ENCODE results near the gene TSPAN5.
"Not testable (repeated sequence)": the region's sequence is repeated elsewhere in the genome, so short reads cannot be mapped to it uniquely, and the experiment has no call there.

Gene TSPAN5

DNA sequence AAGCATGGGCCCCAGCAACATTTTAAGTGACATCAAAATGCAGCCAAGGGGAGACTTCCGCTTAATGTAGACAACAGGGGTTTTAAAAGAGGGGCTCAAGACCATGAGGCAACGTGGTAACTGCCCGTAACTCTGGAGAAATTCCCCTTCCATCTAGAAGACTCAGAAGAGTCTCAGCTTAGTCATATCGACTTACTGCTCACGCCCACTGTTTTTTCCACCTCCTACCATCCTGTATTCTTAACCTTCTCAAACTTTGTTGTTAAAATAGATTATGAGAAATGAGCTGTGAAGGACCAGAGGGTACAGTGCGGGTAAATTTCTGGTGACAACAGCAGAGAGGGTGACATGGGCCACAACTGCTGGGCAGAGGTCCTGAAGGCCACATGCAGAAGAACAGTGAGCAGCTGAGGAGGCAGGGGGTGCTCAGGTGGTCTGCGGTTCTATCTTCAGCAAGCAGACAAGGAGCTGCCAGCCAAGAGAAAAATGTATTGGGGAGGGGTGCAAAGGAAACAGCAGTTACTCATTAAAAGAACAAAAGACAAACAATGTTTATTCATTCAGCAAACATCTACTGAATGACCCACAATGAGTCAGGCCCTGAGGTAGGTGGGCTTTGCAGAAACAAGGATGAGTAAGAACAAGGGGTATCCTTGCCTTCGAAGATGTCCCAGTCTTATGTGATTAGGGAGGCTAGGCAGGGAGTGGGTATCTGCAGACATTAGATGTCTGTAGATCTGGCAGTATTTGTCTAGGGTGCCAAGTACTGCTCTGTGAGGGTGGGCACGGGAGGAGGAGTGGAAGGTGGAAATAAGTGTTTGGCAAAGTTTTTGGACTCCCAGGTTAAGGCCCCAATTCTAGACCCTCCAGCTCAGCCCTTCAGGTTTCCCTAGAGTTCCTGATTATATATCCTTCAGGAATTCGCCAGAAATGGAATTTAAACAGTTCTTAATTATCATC, 175.3 kb downstream of the TSPAN5 start:
- DNase-seq = peak; percentile 67

DNA sequence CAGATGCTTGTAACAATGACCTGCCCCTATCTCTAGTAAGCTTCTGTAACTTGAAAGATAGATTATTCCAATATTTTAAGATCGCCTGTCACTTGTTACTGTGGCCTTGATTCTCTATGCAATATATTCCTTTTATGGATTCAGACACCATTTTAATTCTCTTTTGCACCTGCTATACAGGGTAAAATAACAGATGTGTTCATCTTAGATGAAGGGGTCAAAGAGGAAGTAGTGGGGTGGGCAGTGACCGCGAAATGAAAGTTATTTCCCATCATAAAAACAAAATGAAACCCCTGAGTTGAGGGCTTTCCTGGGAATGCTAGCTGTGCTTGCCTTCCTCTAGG, 175.9 kb downstream of the TSPAN5 start:
- DNase-seq = no peak

- DNase-seq = no peak
Observed at GRCh38 chr4:98481167-98481566, 177.2 kb downstream of the TSPAN5 start.

DNA sequence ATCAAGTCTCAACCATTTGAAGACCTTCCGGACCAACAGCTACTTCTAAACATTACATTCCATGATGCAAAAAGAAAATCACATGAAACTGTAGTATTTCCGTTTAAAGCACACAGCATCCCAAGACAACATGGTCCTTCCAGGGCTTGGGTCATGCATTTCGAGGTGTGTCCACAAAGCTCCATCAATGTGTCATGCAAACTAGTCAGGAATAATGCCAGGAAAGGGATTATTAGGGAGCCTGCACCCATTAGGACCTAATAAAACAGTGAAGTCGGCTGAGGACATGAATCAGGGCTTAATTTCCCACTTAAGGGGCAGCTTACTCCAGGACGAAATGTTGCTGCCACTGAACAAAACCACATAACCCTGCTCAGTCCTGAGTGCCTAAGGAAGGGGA, 177.9 kb downstream of the TSPAN5 start:
- DNase-seq = no peak

DNA sequence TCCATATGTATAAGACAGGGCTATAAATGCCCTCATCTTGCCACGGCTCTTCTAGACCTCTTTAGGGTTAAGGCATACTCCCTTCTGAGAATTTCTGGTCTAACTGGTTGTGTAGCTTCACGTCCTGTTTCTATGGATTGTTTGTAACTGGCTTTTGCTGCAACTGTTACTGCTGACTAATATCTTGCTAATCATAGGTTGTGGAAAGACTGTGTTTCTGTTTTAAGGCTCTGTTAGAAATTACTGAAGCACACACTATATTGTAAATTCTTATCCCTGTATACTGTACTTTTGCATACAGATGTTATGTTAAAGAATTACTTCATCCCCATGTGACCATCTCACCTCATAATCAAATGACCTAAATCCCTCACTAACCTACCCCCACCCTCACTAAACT, 178.8 kb downstream of the TSPAN5 start:
- DNase-seq = not testable (repeated sequence)

DNA sequence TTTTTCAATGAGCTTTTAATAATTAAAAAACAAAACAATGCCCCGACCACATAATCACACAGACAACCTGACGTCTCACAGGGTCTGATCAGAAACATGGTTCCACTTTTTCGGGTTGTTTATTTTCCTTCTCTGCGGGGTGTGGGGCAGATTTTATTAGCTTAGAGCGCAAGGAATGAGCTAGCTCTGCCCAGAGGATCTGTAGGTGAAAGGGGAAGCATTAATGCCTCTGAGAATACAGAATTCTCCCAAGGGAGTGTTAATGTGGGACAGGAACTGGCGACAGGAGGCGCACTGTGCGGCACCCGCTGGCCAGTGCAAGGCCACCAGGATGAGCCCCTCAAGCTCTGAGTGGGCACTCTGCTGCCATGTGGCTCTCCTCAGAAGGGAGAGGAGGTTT, 181.5 kb downstream of the TSPAN5 start:
- DNase-seq = no peak

GRCh38 chr4:98474408-98474844, 184.0 kb downstream of the TSPAN5 start:
- peak; percentile 80 for DNase-seq

DNA sequence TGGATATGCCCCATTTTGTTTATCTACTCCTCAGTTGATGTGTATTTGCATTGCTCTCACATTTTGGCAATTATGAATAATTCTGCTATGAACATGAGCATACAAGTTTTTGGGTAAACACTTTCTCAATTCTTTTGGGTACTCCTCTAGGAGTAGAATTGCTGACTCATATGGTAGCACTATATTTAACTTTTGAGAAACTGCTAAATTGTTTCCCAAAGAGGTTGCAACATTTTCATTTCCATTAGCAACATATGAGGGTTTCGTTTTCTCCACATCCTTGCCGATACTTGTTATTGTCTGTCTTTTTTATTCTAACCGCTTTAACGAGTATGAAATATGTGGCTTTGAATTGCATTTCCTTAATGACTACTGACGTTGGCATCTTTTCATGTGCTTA, 185.4 kb downstream of the TSPAN5 start:
- no peak for DNase-seq

- no peak for DNase-seq
Observed at GRCh38 chr4:98470831-98471230, 187.6 kb downstream of the TSPAN5 start.

DNA sequence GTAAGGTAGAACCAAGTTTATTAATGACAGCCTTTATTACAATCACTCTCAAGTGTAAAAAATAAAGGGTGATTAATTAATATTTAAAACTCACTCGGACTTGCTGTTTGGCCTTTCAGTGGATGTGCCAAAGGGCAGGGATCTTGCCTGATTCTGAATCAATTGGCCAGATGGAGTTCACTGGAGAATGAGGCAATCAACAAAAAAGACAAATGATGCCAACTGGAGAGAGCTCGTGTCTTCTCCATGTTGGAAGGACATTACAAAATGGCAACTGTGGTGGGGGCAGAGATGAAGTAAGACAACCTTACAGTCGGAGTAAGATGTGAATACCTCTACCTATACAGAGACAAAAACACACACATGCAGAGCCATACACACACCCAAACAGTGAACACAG, 188.0 kb downstream of the TSPAN5 start:
- DNase-seq = no peak

DNA sequence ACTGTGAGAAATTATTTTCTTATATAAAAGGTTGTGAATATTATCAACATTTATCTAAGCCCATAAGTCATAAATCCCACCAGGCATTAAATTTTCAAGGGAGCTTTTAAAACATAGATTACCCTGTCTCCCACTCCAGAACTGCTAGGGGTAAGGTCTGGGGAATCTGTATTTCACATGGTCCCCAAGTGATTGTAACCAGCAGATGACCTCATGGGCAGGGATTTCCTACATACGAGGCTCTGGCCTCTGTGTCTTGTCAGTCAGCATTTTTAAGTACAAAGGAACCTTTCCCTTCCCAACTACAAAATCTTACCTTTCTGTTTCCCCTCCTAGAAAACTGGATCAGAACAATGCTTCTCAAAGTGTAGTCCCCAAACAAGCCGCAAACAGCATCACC, 188.6 kb downstream of the TSPAN5 start:
- DNase-seq = no peak

DNA sequence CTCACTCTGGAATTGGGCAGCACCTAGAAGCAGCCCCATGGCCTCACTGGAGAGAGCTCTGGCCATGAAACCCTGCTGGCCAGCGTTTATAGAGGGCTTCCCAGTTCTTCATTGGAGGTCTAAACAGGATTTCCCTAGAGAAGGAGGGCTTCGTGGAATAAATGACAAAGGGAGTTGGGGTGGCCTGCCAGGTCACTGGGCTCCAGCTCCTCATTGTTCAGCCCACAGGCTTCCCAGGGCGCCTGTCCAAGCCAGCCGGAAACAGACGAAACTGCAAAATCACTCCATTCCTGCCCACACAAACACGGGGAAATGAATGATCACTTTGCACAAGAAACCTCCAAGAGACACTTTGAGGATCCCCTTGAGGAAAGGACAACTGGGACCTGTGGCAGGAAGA, 189.7 kb downstream of the TSPAN5 start:
- DNase-seq = no peak

DNA sequence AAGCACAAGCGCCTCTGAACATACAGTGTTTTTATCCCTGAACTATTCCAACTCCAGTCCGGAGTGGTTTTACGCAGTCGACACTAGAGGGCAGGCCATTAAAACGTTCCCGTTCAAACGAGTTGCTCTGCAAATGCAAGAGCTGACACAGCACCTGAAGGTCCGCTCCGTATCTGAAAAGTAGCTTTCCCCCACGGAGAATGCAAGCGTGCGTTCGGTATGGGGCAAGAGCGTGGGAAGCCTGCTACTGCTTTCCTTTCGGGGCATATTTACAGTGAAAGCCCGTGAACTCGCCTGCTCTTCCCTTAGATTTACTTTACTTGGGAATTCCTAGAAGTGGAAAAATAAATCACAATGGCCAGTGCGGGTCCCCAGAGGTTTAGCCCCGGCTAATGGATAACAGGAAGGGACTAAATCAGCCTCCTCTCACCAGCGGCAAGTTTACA, 190.8 kb downstream of the TSPAN5 start:
- peak; percentile 88 for DNase-seq

DNA sequence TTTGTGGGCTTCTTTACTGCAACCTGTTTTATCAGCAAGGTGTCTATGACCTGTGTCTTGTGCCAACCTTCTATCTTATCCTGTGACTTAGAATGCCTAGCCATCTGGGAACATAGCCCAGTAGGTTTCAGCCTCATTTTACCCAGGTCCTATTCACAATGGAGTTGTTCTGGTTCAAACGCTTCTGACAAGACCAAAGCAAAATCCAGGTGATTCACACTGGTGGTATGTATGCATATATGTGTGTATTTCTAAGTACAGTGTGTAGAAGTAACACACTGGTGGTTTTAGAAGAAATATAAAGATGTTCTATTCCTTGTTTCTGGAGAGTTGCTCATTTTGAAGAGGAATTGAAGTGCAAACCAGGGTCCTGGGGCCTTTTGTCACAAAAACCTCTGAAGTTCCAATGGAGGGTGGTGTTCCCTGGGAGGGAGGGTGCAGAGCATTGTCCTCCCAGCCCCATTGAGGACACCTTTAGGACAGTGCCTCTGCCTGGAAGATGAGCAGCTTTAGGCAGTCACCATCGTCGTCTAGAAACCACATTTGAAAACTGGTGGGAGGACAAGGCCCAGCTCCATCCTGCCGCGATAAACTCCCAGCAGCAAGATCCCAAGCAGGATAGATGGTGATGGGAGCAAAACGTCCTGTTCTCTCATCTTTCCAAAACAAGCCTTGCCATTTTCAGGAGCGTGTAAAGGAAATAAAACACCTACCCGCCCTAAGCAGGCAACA, 191.4 kb downstream of the TSPAN5 start:
- no peak for DNase-seq

GRCh38 chr4:98462487-98462886, 195.9 kb downstream of the TSPAN5 start:
- DNase-seq = no peak

GRCh38 chr4:98461121-98461865, 197.1 kb downstream of the TSPAN5 start:
- peak; percentile 39 for DNase-seq

- not testable (repeated sequence) for DNase-seq
Observed at GRCh38 chr4:98457422-98457821, 201.0 kb downstream of the TSPAN5 start.

- no peak for DNase-seq
Observed at GRCh38 chr4:98452091-98452490, 206.3 kb downstream of the TSPAN5 start.

DNA sequence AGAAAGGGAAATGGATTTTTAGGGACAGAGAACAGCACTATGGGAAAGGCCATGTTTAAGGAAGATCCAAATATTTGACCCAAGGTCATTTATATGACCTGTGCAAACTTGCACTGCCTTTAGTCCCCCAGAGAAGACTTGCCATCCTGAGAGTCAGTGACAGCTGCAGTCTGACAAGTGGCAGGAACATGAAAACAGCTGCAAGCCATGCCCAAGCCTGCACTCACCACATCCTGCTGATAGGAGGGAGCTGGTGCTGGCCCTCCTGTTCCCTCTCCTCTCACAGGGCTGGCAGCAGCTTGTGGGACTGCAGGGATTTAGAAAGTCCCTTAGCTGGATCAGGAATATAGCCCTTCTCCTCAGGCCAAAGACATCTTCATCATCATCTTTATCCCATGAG, 209.5 kb downstream of the TSPAN5 start:
- DNase-seq = no peak

DNA sequence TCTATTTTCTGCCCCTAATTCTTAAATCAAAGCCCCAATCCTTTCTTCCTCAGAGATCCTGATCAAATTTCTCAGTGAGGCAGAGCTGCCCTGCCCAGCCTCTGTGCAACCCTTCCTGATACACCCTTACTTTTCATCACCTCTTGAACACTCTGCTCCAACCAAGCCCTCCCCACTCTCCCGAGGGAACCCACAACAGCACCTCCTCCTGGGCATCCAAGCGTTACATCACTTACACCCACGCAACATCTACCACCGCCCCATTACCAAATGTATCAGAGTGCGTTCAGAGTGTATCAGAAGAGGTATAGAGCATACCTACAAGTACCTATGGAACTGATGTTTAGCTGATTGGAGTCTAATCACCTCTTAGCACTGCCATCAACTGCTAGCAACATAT, 210.8 kb downstream of the TSPAN5 start:
- no peak for DNase-seq

GRCh38 chr4:98446499-98447375, 211.7 kb downstream of the TSPAN5 start:
- DNase-seq = peak; percentile 27

DNA sequence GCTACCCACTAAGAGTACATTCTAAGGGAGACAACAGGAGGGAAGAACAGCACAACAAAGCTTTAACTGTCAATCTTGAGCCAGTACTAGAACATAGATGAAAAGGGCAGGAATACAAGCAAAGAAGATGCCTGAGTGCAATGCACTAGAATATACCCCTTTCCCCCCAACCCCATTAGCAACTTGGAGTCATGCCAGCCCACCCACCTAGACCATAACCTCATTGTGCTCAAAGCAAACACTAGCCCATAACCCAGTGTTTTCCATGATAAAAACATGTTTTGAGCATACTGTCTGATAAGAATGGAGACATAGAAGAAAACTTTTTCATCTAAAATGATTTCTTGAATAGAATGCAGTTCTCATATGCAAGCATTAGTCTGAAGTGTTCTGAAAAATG, 214.0 kb downstream of the TSPAN5 start:
- DNase-seq = no peak
